Fibroblast of upper back skin (primary cell): ENCODE results near the gene SEMA3C.

Source experiments
- DNase-seq: peaks from one replicate; pipeline ENCODE4 v3.0.0-alpha.2; 2013

Gene SEMA3C

DNA sequence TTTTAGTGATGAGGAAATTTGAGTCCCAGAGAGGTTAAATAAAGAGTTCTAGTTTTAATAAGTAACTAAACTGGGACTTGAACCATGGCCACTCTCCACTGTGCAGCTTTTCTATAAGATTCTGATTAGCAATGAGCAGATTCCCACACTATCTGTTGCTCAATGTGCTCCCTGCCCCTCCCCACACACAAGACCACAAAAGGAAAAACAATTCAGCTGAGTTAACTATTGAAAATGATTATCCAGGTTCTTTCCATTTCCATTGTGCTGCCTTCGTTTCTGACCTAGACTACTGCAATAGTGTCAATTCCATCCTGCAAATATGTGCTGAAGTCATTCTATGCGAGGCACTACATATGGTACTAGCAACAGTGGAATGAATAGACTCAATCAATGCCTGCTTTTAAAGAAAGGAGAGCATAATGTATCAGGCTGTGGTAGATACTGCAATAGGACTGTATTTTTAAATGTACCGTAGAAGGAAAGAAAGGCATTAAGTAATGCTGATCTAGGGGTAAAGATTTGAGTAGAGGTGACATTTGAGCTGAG, 97.0 kb downstream of the SEMA3C start:
- peak; percentile 38 for DNase-seq

DNA sequence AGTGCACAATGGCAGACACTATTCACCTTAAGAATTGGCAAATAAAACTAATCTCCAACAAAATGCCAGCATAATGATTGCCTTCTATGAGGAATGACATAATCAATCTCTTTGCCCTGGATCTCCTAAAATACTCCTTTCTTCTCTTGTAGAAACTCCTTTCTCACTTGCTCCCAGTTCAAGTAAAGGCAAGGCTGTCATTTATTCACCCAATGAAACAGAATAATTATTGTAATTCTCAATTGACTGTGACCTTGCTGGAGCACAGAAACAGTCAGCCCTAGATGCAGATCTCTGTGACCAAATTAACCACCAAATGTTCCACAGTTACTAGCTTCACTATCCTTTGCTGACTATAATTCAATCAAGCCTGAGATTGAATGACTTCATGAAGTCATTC, 99.3 kb downstream of the SEMA3C start:
- DNase-seq: no peak

DNA sequence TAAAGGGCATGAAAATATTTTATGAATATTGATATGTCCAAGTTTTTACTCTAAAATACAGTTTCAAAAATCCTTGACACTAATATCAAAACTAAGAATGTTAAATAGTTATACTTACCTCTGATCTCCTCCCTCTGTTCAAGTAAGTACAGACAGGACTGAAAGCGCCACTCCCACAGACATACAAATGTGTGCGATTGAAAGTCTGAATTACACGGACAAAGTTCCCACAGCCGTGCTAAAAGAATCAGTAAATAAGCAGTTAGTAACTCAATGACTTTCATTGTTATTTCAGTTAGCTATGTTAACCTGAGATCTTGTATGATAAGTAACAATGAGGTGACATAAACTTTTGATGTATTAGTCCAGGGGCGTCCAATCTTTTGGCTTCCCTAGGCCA, 100.7 kb downstream of the SEMA3C start:
- no peak for DNase-seq

DNA sequence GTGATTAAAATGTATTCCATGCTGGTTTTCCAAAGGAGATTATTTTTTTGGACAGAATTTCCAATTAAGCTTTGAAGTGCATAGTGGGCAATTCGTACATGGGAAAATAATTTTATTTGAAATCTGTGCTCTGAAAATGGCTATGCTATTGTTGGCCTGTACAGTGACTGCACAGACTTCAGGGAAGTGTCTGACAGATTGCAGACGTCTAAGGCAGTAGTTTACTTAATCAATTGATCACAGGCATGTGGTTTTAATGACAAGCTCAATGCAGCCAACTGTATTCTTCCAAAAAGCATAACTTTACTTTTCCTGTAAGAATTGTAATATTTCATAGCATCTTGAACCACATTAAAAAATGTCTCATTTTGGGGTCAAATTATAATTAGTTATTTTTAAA, 102.0 kb downstream of the SEMA3C start:
- no peak for DNase-seq

DNA sequence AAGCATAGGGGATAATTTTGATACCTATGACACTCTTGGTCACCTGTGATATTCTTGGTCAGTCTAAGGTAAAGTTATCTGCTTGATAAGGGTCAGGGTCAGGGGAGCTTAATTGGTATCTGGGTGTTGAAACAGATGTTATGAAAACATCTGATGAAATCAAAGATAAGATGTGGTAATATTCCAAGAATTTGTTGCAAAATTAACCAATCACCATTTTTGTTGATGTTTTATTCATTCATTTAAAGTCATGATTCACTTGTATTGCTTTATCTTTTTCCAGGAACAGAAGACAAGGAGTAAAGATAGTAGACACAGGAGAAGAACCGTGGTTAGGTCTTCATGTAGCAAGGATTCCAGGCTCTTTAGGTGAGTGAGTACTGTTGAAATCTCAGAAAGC, 103.1 kb downstream of the SEMA3C start:
- DNase-seq: no peak

DNA sequence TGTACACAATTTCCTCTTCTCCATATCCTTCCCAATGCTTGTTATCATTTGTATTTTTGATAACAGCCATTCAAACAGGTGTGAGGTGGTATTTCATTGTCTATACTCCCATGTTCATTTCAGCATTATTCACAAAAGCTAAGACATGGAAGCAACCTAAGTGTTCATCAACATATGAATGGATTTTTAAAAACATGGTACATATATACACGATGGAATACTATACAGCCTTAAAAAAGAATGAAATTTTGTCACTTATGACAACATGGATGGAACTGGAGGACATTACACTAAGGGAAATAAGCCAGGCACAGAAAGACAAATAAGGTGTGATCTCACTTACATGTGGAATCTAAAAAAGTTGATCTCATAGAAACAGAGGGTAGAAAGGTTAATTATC, 109.3 kb downstream of the SEMA3C start:
- no peak for DNase-seq

DNA sequence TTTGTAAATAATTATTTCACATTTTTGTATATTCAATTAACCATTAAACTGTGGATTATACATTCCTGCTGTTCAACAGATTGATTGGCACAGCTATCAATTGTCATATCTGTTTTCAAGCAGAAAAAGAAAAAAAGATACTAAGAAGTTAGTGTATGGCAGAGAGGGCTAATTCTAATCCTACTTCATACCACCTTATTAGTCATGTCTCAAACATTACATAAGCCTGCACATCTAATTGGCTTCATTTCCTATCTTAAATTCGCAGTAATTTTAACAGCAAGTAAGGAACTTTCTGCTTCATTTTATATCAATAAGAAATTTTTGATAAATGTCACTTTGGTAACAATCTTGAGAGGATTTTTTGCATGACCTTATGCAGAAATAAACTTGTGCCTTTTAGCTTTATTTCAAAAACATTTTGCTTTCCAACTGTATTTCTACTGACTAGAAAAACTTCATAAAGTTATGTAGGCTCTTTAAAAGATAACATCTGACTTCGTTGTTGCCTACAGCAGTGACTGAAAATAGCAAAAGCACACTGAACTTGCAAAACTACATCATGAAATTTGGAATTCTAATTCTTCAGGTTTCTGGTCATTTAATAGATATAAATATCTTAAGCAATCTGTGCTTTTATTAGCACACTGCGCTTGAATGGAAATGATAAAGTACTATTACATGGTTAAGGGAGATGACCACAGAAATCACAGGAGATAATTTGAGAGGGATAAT, 111.5 kb downstream of the SEMA3C start:
- no peak for DNase-seq

DNA sequence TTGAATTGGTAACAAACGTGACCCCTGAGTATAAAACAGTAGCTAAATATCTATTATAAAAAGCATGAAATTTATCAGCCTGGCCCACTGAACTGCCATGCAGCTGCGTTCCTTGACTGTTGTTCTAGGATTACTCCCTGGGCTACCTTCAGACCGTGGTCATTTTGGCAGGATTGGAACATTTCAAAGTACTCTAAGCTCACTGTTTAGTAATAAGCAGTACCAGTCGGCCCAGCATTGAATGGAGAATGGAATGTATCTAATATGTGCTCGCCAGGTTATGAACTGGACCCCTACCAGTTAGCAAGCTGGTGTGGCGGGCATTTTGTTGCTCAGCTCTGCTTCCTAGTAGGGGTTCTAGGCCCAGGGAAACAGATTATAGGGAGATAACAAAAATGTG, 112.2 kb downstream of the SEMA3C start:
- DNase-seq: no peak

DNA sequence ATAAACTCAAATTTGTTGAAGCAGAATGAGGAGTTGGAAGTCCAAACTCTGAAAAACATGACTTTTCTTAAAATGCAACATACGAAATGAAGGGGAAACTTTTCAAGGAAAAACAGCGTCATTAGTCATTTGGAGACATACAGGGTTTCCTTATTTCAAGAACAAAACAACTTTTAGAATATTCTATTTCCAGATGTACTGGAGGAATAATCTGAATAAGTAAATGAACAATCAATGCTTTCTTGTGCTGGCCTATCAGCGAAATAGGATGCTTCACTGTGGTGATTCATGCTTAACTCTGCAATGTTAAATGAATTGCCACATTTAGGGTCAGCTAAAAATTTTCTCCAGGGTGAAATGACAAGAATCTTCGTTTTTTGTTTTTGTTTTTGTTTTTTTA, 114.3 kb downstream of the SEMA3C start:
- no peak for DNase-seq

DNA sequence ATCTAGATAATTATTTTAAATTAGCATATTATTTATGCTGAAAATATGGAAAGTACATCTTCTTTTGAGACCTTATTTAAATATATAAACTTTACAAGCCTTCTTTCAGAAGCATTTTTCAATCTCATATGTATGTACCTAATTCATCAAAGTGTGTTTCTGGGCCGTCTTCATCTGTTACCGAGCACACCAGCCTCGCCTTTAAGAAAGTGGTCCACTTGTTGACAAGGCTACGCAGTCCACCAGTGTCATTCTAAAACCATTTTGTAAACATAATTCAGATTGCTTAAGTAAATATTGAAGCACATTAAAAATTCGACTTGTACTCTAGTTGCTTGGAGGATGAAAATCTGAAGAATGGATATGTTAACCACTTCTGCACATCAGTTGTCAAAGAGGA, 116.3 kb downstream of the SEMA3C start:
- DNase-seq: no peak

DNA sequence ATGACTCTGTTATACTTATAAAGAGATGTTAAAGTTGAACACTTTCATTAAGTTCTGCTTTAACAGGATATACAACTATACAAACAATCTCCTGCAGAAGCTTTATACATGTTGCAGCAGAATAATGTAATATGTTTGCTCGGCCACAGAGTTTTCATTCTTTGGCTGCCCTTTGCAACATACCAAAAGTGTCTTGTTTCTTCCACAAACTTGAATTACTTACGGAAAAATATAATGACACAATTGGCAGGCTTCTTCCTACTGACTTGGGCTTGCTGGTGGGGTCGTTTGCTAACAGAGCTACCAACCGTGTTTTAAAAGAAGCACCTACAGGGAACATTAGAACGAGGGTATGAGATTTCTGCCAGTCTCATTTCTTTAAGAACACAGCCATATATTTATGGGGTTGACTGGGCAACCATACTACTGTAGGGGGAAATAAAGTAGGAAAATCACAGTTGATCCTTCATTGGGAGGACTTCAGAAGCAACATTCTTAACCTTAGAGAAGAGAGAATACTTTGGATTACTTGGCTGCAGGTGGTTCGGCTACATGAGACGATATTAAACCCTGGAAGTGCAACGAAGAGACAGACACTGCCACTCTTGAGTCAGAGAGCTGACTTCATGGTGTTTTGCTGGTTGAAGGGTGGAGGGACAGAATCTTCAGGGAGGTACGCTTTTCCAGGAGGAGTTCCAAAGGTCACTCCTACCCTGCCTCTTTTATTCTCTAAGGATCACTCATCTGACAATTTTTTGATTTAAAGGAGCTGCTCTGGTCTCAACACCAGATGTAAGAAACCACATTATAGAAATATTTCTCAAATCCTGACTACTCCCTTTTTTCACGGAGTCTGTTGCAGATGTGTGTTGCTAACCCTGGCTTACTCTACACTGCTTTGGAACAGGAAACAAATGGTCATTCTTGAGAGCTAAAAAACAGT, 123.9 kb downstream of the SEMA3C start:
- peak; percentile 95 for DNase-seq

DNA sequence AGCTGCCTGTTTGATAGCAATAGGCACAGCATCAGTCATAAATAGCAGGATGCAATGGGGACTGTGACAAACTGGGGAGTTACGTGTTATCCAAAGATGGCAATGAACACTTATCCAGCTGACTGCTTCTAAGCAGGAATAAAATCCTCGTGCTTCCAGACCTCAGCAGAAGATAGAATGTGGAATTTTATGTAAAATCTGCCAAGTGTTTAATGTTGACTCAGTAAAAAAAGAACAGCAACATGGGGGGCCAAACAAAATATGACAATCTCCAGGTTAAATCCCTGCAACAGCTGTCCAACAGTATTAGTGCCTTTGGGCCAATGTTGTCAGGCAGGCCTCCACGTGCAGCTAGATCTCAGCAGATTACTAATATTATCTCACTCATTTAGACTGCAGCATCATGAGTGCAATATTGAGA, 127.3 kb downstream of the SEMA3C start:
- DNase-seq: peak; percentile 52

DNA sequence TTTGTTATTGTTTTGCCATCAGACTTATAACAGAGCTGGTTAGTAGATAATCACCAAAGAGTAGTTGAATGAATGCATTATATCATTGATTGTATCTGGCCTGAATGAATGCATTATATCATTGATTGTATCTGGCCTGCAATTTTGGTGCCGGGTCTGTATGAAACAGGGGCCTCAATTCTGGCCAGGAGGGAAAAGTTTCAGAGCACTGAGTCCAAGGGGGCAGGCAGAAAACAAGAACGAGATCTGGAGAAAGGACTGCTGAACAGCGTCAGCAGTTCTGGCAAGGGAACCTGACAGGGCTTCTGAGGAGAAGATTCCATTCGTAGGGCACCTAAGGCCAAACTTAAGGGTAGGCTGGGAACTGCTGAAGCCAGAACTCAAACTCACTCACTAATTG, 128.0 kb downstream of the SEMA3C start:
- no peak for DNase-seq

DNA sequence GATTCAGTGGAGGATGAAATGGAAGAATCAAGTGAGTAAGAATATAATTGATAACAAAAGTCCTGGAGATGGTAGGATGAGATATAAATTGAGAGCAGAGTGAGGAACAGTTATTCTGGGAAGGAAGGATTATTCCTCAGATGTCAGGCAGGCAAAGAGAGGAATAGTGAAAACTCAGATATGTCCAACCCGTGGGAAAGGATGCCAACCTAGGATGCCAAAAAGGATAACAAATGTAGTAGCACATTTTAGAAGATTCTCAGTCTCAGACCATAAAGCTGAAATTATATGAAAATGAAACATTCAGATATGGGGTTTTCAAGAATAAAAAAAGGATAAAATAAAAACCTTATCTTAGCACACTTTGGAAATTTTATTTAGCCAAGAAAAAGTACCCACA, 131.1 kb downstream of the SEMA3C start:
- DNase-seq: no peak

DNA sequence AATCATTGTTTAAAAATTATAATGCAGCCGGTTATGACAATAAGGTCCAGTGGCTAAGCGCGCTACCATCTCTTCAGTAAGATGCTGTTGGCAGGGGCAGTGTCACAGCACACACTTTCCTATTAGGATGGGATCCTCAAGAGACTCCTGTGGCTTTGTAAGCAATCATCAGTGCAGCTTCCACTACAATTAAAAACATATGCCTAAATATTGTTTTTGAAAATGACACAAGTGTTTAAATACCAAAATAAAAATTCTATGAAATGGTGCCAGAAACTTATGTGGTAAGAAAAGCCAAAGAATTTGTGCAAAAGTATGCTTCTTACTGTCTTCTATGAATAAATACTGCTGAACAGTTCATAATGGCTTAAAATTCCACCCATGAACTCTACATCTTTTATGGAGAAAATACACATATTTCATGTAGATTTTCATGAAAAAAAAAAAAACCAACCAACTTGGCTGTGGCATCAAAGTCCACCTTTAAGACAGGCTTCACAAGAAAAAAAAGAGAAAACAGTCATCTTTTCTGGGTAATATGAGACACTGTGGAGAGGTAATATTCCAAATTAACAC, 132.8 kb downstream of the SEMA3C start:
- DNase-seq: peak; percentile 90

DNA sequence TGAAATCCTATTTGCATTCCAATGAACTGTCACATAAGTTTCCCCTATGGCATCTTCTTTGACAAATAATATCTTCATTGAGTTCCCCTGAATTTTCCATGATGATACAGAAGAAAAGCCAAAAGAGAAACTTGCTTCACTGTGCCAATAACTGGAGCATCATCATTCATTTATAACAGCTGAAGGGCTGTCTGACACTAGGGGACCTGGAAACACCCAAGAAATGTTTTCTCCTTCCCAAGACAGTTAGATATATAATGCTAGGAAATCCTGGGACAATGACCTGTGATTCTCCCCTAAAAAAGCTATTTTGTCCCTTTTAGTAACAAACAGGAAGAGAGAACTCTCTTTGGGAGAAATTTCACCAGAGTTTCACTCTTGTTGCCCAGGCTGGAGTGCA, 133.6 kb downstream of the SEMA3C start:
- no peak for DNase-seq

DNA sequence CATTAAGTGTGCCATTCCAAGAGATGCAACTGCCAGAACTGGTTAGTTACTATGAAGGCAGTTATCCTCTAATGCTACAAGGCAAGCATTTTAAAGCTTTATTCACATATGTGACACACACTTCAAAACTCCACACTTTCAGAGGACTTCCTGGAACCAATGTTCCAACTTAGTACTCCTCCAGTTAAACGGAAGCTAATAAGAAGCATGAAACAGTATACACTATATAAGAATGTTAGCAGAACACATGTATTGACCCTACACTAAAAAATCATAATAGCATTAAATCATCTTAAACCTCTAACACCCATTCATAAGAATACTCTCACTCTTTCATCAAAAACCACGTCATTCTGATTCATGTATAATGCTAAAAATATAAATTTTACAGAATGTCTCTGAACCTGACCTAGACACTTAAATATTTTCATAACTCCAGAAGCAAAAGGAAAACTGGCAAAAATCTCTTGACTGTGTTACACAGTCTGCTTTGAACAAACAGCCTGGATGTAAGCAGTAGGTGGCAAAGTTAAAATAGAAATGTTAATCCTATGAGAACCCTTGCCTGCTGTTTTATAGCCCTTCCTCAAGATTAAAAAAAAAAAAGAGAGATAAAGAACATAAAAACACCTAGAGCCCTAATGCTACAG, 135.0 kb downstream of the SEMA3C start:
- DNase-seq: peak; percentile 88

DNA sequence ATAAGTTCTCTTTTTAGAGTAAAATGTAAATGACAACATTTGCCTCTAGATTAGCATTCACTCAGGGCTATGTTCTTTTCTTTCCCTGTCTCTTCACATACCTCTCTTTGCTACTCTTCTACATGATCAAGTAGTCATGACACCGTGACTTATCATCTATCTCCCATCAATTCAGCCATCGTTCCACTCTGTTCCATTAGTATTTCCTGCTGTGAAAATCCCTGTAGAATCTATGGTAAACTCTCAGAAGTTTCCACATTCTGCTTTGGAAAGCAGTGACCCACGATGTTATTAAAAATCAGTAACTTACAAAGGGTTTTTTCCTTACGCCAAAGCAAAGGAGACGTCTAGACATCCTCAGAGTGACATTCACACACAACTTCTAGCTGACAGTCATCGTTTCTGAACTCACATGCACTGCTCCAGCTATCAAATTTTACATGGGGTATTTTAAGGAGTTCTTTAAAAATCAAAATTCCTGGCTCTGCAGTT, 135.6 kb downstream of the SEMA3C start:
- DNase-seq: no peak

DNA sequence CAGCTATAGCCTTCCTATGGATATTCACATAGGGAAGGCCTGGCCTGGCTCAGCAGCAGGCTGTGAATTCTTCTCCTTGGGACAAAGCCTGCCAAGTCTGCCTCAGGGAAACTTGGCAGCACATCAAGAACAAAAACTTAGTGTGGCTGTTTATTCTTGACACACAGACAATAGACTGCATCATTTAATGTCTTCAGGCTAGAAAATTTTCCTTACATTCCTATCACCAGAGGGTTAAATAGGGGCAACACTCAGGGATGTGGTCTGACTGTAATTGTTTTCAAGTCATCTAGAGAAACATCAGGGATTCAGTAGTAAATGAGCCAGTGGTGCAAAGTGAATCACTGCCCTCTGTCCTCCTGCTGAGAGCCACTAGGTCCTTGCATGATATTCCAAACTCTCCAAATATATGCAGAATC, 137.3 kb downstream of the SEMA3C start:
- DNase-seq: peak; percentile 91

DNA sequence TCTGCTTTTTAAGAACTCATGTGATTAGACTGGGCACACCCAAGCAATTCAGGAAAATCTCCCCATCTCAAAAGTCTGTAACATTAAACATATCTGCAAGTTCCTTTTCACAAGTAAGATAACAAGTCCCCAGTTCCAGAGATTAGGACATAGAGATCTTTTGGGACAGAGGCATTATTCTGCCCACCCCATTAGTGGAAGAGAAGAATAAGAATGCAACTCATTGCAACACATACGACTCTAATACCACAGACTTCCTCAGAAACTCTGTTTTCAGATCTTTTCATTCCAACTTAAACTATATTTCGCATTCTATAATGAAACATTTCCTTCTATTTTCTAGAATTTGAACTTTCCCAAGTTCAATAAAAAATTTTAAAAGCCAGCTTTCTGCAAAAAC, 137.7 kb downstream of the SEMA3C start:
- DNase-seq: no peak

DNA sequence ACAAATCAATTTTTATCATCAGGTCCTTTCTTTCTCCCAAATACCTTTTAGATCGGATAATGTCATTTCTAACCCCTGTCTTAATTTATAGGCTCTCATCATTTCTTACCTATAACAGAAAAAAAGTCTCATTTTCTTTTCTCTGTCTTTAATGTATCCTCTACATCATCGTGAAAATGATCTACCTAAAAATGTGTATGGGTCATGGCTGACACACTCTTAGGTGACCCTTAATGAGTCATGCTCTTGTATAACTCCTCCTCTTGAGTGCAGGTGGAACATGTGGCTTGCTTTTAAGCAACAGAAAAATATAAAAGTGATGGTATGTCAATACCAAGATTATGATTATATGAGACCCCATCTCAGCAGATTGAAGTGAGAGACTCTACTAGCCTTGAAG, 139.4 kb downstream of the SEMA3C start:
- no peak for DNase-seq

DNA sequence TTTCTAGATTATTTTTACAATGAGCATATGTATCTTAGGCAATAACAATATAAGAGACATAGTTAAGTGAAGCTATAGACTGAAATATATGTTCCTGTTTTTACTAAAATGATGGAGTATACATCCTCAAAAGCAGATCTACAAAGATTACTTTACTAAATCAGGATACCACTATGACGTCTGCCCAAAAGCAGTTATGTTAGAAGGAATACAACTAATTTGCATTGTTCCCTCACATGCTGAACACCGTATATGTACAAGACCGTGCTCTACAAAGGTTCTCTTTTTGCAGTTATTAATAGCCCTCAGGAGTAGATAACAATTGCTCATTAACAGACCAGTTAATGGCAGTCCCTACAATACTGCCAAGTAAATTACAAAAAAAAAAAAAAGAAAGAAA, 143.0 kb downstream of the SEMA3C start:
- DNase-seq: no peak

DNA sequence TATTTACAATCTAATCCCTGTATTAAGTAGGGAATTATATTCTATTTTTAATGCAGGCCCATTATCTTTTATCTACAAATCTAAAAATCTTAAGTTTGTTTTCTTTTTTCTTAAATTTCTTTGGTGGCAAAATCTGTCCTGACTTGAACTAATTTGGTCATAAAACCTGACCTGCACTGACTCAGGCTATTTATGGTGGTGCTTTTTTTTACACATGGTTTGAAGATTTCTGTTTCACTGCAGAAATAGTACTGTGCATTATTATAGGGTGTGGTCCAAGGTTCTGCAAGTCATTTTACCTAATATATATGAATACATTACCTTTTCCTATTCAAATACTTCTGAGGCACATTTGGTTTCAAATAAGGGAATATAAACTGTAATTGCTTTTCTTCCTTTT, 143.4 kb downstream of the SEMA3C start:
- DNase-seq: no peak
